ENCODE data around the gene SPN.

The SPN gene

DNA sequence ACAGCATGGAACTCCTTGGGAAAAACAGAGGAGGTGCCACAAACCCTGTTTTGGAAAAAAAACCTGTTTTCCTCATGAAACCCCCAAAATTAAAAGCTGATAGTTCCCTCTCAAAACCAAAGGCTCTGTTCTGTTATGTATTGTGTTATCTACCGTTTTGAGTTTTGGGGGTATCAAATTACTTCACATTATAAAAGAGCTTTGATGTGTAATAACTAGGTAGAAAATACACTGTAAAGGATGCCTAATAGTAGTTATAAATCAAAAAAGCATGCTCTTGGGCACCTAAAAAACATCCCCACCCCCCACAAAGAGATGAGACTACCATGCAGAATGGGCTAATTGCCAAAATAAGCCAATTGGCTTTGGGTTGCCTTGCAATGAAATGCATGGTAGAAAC is 51.9 kb downstream of the SPN start:
- Histone ChIP-seq H3K9me3 (ENCODE audit: control insufficient read depth, insufficient read depth, low read length) (no peaks in the 10 kb centered on the region), H3K36me3 (ENCODE audit: insufficient read depth, low read length) (peaks cover 12% of the 10 kb centered on the region), H3K4me1 (ENCODE audit: insufficient read depth, low read length) (peaks cover 5% of the 10 kb centered on the region)

DNA sequence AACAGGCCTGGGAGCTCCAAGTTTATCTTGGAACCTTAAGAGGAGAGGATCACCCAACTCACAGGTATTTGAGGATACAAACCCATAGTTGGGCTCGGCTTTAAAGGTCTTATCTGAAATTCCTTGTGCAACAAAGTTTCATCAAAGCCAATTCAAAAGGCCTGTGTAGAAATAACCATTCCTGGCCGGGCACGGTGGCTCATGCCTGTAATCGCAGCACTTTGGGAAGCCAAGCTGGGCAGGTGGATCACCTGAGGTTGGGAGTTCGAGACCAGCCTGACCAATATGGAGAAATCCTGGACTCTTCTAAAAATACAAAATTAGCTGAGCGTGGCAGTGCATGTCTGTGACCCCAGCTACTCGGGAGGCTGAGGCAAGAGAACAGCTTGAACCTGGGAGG is 54.1 kb downstream of the SPN start:
- Histone ChIP-seq H3K9ac (ENCODE audit: low read depth, low read length) (no peak overlapping the region), H3K4me1 (ENCODE audit: insufficient read depth, low read length) (peaks cover 9% of the 10 kb centered on the region), H3K36me3 (ENCODE audit: insufficient read depth, low read length) (peaks cover 10% of the 10 kb centered on the region), H3K9me3 (ENCODE audit: control insufficient read depth, insufficient read depth, low read length) (no peaks in the 10 kb centered on the region)

More for the DNA sequence above, 51.9 kb downstream of the SPN start:
- no peak overlapping the region for H3K9ac ChIP-seq (ENCODE audit: low read depth, low read length)

DNA sequence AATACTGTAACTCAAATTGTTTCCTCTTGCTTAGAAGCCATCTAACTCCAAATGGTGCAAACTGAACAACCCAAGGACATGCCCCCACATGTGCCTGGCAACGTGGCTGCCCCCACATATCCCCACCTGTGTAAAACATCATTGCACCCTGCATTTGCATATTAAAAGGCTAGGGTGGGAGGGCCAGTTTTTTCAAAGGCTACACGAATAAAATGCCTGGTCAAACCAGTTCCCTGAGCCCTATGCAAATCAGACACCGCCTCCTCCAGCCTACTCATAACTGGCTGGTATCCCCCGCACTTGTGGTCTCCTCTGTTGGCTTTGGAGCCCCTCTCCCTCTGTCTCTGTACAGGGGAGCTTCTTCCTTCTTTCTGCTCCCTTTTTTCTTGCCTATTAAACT is 56.0 kb downstream of the SPN start:
- Histone ChIP-seq H3K9ac (ENCODE audit: low read depth, low read length) (no peak overlapping the region), H3K36me3 (ENCODE audit: insufficient read depth, low read length) (no peaks in the 10 kb centered on the region; the same call in 1 of the 2 replicates), H3K4me1 (ENCODE audit: insufficient read depth, low read length) (peaks cover 9% of the 10 kb centered on the region), H3K9me3 (ENCODE audit: control insufficient read depth, insufficient read depth, low read length) (no peaks in the 10 kb centered on the region)
